Effector CD4-positive, alpha-beta T cell (primary cell): ENCODE results near the gene TPPP.

Source experiments
- DNase-seq: peaks from one replicate; pipeline ENCODE4 v3.0.0-alpha.2; 2020

The TPPP gene

GRCh38 chr5:676699-677076 lies 16.5 kb downstream of the TPPP start:
- no peak for DNase-seq

GRCh38 chr5:675871-676698 lies 17.1 kb downstream of the TPPP start:
- no peak for DNase-seq

GRCh38 chr5:675111-675870 lies 17.9 kb downstream of the TPPP start:
- no peak for DNase-seq

- no peak for DNase-seq
Observed at GRCh38 chr5:674630-675011, 18.5 kb downstream of the TPPP start.

- no peak for DNase-seq
Observed at GRCh38 chr5:673831-674629, 19.1 kb downstream of the TPPP start.

- DNase-seq: no peak
Observed at GRCh38 chr5:673161-673830, 19.9 kb downstream of the TPPP start.

GRCh38 chr5:672329-673160 lies 20.6 kb downstream of the TPPP start:
- peak; percentile 87 for DNase-seq

GRCh38 chr5:671459-672328 lies 21.5 kb downstream of the TPPP start:
- DNase-seq: peak; percentile 59

- no peak for DNase-seq
Observed at GRCh38 chr5:670396-671270, 22.5 kb downstream of the TPPP start.

GRCh38 chr5:669842-670395 lies 23.2 kb downstream of the TPPP start:
- no peak for DNase-seq

- no peak for DNase-seq
Observed at GRCh38 chr5:669111-669841, 23.9 kb downstream of the TPPP start.

- no peak for DNase-seq
Observed at GRCh38 chr5:668283-668995, 24.7 kb downstream of the TPPP start.

GRCh38 chr5:666816-667498 lies 26.2 kb downstream of the TPPP start:
- no peak for DNase-seq

- DNase-seq: no peak
Observed at GRCh38 chr5:665956-666711, 27.0 kb downstream of the TPPP start.

GRCh38 chr5:665541-665955 lies 27.6 kb downstream of the TPPP start:
- no peak for DNase-seq

- DNase-seq: no peak
Observed at GRCh38 chr5:664994-665360, 28.2 kb downstream of the TPPP start.
